ENCODE measurements around the gene RAB4A.
"Not testable (repeated sequence)": the region's sequence is repeated elsewhere in the genome, so short reads cannot be mapped to it uniquely, and the experiment has no call there.

Gene RAB4A

GRCh38 chr1:229309684-229310083 lies 38.8 kb downstream of the RAB4A start:
- no peak for TF ChIP-seq ZNF274 (IDR thresholded peaks at IDR 0.05; ENCODE audit: low read depth, low read length)
- no peak overlapping the region for H3K4me3 ChIP-seq (ENCODE audit: low read length)

- no peak for TF ChIP-seq ZNF274 (IDR thresholded peaks at IDR 0.05; ENCODE audit: low read depth, low read length)
- H3K4me3 ChIP-seq (ENCODE audit: low read length): no peak overlapping the region
Observed at GRCh38 chr1:229310833-229311232, 39.9 kb downstream of the RAB4A start.

GRCh38 chr1:229316166-229316565 lies 45.3 kb downstream of the RAB4A start:
- no peak for TF ChIP-seq ZNF274 (IDR thresholded peaks at IDR 0.05; ENCODE audit: low read depth, low read length)
- H3K4me3 ChIP-seq (ENCODE audit: low read length): no peak overlapping the region

GRCh38 chr1:229318056-229318455 lies 47.1 kb downstream of the RAB4A start:
- no peak for TF ChIP-seq ZNF274 (IDR thresholded peaks at IDR 0.05; ENCODE audit: low read depth, low read length)
- no peak overlapping the region for H3K4me3 ChIP-seq (ENCODE audit: low read length)

GRCh38 chr1:229319487-229319886 lies 48.6 kb downstream of the RAB4A start:
- no peak for TF ChIP-seq ZNF274 (IDR thresholded peaks at IDR 0.05; ENCODE audit: low read depth, low read length)

GRCh38 chr1:229323201-229323600 lies 52.3 kb downstream of the RAB4A start:
- TF ChIP-seq ZNF274 (IDR thresholded peaks at IDR 0.05; ENCODE audit: low read depth, low read length): no peak
- H3K4me3 ChIP-seq (ENCODE audit: low read length): no peak overlapping the region

More at GRCh38 chr1:229319487-229319886, 48.6 kb downstream of the RAB4A start:
- no peak overlapping the region for H3K4me3 ChIP-seq (ENCODE audit: low read length)

GRCh38 chr1:229323885-229324553 lies 53.1 kb downstream of the RAB4A start:
- no peak overlapping the region for H3K4me3 ChIP-seq (ENCODE audit: low read length)
- TF ChIP-seq ZNF274 (IDR thresholded peaks at IDR 0.05; ENCODE audit: low read depth, low read length): no peak

GRCh38 chr1:229325401-229325800 lies 54.5 kb downstream of the RAB4A start:
- no peak for TF ChIP-seq ZNF274 (IDR thresholded peaks at IDR 0.05; ENCODE audit: low read depth, low read length)
- no peak overlapping the region for H3K4me3 ChIP-seq (ENCODE audit: low read length)

- TF ChIP-seq ZNF274 (IDR thresholded peaks at IDR 0.05; ENCODE audit: low read depth, low read length): no peak
- no peak overlapping the region for H3K4me3 ChIP-seq (ENCODE audit: low read length)
Observed at GRCh38 chr1:229325853-229326487, 55.1 kb downstream of the RAB4A start.

- H3K4me3 ChIP-seq (ENCODE audit: low read length): no peak overlapping the region
- TF ChIP-seq ZNF274 (IDR thresholded peaks at IDR 0.05; ENCODE audit: low read depth, low read length): no peak
Observed at GRCh38 chr1:229326601-229327000, 55.7 kb downstream of the RAB4A start.

GRCh38 chr1:229327765-229328164 lies 56.9 kb downstream of the RAB4A start:
- not testable (repeated sequence) for H3K4me3 ChIP-seq (ENCODE audit: low read length)

- TF ChIP-seq ZNF274 (IDR thresholded peaks at IDR 0.05; ENCODE audit: low read depth, low read length): no peak
- H3K4me3 ChIP-seq (ENCODE audit: low read length): no peak overlapping the region
Observed at GRCh38 chr1:229328598-229329362, 57.9 kb downstream of the RAB4A start.

- no peak for TF ChIP-seq ZNF274 (IDR thresholded peaks at IDR 0.05; ENCODE audit: low read depth, low read length)
- H3K4me3 ChIP-seq (ENCODE audit: low read length): no peak overlapping the region
Observed at GRCh38 chr1:229334269-229334668, 63.4 kb downstream of the RAB4A start.

GRCh38 chr1:229334716-229335115 lies 63.8 kb downstream of the RAB4A start:
- TF ChIP-seq ZNF274 (IDR thresholded peaks at IDR 0.05; ENCODE audit: low read depth, low read length): no peak
- H3K4me3 ChIP-seq (ENCODE audit: low read length): no peak overlapping the region

GRCh38 chr1:229336345-229336744 lies 65.4 kb downstream of the RAB4A start:
- no peak for TF ChIP-seq ZNF274 (IDR thresholded peaks at IDR 0.05; ENCODE audit: low read depth, low read length)
- no peak overlapping the region for H3K4me3 ChIP-seq (ENCODE audit: low read length)

Measured in GM08714 (cell line).